ENCODE measurements around the gene L3MBTL4.

L3MBTL4 gene

GRCh38 chr18:6368017-6368416, 46.7 kb downstream of the L3MBTL4 start:
- DNase-seq = no peak
- Histone ChIP-seq H3K27me3 (ENCODE audit: insufficient read depth, low read depth, severe bottlenecking) (peaks cover 9% of the 10 kb centered on the region), H3K27ac (no peak overlapping the region), H3K4me3 (ENCODE audit: low read depth, low read length) (no peak overlapping the region), H3K9me3 (ENCODE audit: severe bottlenecking) (no peaks in the 10 kb centered on the region), H3K36me3 (no peaks in the 10 kb centered on the region)
- TF ChIP-seq CTCF (IDR thresholded peaks at IDR 0.05; ENCODE audit: low read depth, low read length) = no peak

DNA sequence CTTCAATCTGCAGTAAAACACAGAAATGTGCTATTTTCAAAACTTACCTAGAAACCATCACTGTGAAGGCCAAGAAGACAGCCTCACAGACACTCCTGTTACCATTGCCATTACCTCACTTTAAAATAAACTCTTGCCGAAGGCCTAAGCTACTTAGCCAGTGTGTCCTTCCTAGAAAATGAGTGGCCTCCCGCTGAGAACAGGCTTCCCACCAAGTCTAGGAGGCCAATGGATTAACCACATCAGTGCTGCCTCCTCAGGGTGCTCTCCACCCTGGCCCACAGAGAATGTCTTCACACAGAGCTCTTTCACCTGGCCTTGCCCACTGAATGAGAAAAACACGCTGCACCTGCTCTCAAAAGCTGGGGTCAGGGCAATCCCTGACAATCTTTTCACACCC, 47.5 kb downstream of the L3MBTL4 start:
- TF ChIP-seq CTCF (IDR thresholded peaks at IDR 0.05; ENCODE audit: low read depth, low read length) = no peak
- Histone ChIP-seq H3K36me3 (no peaks in the 10 kb centered on the region), H3K27ac (no peak overlapping the region), H3K4me3 (ENCODE audit: low read depth, low read length) (no peak overlapping the region), H3K27me3 (ENCODE audit: insufficient read depth, low read depth, severe bottlenecking) (peaks cover 9% of the 10 kb centered on the region), H3K9me3 (ENCODE audit: severe bottlenecking) (no peaks in the 10 kb centered on the region)
- DNase-seq = no peak

DNA sequence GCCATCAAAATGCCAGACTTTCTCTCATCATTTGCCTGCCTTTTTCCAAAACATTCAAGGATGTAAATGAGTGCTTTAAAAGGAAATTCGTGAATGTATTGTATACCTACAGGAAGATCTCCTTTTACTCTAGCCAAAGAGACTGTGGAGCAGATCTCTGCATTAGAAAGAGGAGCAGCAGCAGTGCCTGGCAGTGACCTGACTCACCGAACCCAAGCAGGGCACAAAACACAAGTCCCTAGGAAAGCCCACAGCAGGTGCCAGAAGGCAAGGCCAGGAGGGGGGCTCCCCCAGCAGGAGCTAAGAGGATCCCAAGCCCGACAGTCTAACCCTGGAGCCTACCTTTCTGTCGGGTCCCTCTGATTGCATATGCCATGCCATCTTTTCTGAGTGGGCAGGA, 47.9 kb downstream of the L3MBTL4 start:
- Histone ChIP-seq H3K27ac (no peak overlapping the region), H3K36me3 (no peaks in the 10 kb centered on the region), H3K4me3 (ENCODE audit: low read depth, low read length) (no peak overlapping the region), H3K27me3 (ENCODE audit: insufficient read depth, low read depth, severe bottlenecking) (peaks cover 9% of the 10 kb centered on the region), H3K9me3 (ENCODE audit: severe bottlenecking) (no peaks in the 10 kb centered on the region)
- no peak for TF ChIP-seq CTCF (IDR thresholded peaks at IDR 0.05; ENCODE audit: low read depth, low read length)
- no peak for DNase-seq

DNA sequence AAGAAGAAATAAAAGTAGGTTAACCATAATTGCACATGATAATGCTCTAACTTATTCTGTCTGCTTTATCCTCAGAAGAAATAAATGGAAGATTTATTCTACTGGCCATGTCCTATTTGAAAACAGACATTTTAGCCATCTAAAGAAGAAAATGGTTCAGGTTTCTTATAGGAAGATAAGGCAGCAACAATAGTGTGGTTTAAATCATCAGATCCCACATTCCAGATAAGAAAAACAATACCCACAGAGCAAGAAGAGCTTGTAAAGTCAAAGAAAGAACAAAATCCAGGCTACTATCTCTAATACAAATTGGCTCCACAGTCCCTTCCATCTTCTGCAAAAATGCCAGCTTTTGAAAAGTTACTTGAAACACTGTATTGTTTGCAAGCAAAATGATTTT, 49.3 kb downstream of the L3MBTL4 start:
- no peak overlapping the region for H3K27ac ChIP-seq
- DNase-seq = no peak
- peaks cover 5% of the 10 kb centered on the region for H3K27me3 ChIP-seq (ENCODE audit: insufficient read depth, low read depth, severe bottlenecking)
- no peak overlapping the region for H3K4me3 ChIP-seq (ENCODE audit: low read depth, low read length)
- no peaks in the 10 kb centered on the region for H3K9me3 ChIP-seq (ENCODE audit: severe bottlenecking)
- no peak for TF ChIP-seq CTCF (IDR thresholded peaks at IDR 0.05; ENCODE audit: low read depth, low read length)
- no peaks in the 10 kb centered on the region for H3K36me3 ChIP-seq

- no peak for TF ChIP-seq CTCF (IDR thresholded peaks at IDR 0.05; ENCODE audit: low read depth, low read length)
- DNase-seq = no peak
- H3K9me3 ChIP-seq (ENCODE audit: severe bottlenecking) = no peaks in the 10 kb centered on the region
- H3K36me3 ChIP-seq = no peaks in the 10 kb centered on the region
- H3K27ac ChIP-seq = no peak overlapping the region
- H3K4me3 ChIP-seq (ENCODE audit: low read depth, low read length) = no peak overlapping the region
- peaks cover 5% of the 10 kb centered on the region for H3K27me3 ChIP-seq (ENCODE audit: insufficient read depth, low read depth, severe bottlenecking)
Measured at GRCh38 chr18:6363216-6363615, 51.5 kb downstream of the L3MBTL4 start.

- Histone ChIP-seq H3K4me3 (ENCODE audit: low read depth, low read length) (no peak overlapping the region), H3K9me3 (ENCODE audit: severe bottlenecking) (no peaks in the 10 kb centered on the region), H3K27ac (no peak overlapping the region), H3K27me3 (ENCODE audit: insufficient read depth, low read depth, severe bottlenecking) (peaks cover 5% of the 10 kb centered on the region), H3K36me3 (no peaks in the 10 kb centered on the region)
- no peak for DNase-seq
- no peak for TF ChIP-seq CTCF (IDR thresholded peaks at IDR 0.05; ENCODE audit: low read depth, low read length)
Measured at GRCh38 chr18:6362559-6363129, 52.1 kb downstream of the L3MBTL4 start.

Data from WERI-Rb-1 (cell line).